ENCODE results near the gene TPM3. TPM values are rescaled to one million over a fixed set of nuclear protein-coding genes. Genes with fewer than 3 reads are reported as not detected.
A peak's percentile ranks its signal among the peaks of the same experiment; 100 is the strongest.
"Not testable (repeated sequence)": the region's sequence is repeated elsewhere in the genome, so short reads cannot be mapped to it uniquely, and the experiment has no call there.

TPM3 gene
- 606 and 719 TPM in 2 replicates for total RNA-seq (2012; rRNA removed)

DNA sequence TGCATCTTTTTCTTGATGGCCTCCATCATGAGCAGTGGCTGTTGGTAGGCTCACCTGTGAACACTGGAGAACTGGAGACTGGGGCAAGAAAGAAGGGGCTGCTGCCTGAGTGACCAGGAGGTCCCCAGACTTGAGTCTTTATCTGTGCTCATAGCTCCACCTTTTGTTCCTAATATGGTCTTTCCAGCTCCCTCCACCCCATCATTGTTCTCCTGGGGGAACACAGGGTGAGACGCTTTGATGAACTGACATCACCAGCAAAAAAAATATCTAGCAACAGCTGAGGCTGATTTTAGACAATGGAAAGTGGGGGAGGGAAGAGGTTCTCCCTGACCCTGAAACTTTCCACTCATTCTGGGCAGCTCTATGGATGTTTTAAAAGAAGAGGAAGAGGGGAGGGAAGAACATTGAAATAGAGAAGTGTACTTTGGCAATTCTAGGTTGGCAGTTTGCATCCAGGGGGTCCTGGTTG is at the start of gene TPM3:
TPM3 (minus strand) TSS at position 111 of the 472 bp plus-strand sequence; CDS start at position 29, 82 bp downstream.
- H3K4me2 ChIP-seq (ENCODE audit: low read length) = peak within 1 kb of the TSS; percentile 32
- peaks cover 33% of the 10 kb centered on the region for H3K27me3 ChIP-seq (ENCODE audit: control insufficient read depth, insufficient read depth, low read length)
- H3K36me3 ChIP-seq (ENCODE audit: insufficient read depth, low read length) = no peaks in the 10 kb centered on the region
- peaks cover 16% of the 10 kb centered on the region for H3K4me1 ChIP-seq (ENCODE audit: control insufficient read depth, insufficient read depth, low read length)
- H3K9ac ChIP-seq (ENCODE audit: low read depth, low read length) = no peak within 1 kb of the TSS
- H3K9me3 ChIP-seq (replicated peaks; ENCODE audit: low read length) = no peaks in the 10 kb centered on the region
- H3K4me3 ChIP-seq (ENCODE audit: low read length) = no peak within 1 kb of the TSS

DNA sequence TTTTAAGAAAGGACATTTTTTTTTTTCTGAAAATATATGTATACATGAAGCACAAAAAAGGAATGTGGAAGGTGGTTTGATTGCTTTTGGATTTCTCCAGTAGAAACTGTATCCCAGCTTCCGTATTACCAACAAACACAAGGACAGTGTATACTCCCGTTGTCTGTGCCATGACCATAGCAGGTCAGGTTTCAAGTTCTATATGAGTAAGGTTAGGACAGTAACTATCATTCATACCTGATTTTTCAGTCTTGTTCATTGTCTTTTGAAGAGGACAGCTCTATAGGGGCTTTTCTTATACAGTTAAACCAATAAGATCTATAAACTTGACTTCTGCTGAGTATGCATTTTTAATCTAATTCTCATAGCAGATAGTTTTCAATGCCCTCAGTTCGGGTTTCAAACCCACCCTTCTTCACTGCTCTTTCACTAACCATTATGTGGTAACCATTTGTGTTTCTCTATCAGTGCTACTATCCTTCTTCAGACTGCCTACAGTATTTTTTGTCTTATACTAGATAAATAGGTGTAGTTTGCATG is 48.5 kb upstream of the TPM3 start:
- H3K27me3 ChIP-seq (ENCODE audit: control insufficient read depth, insufficient read depth, low read length) = no peaks in the 10 kb centered on the region
- no peaks in the 10 kb centered on the region for H3K9me3 ChIP-seq (replicated peaks; ENCODE audit: low read length)
- peaks cover 90% of the 10 kb centered on the region for H3K36me3 ChIP-seq (ENCODE audit: insufficient read depth, low read length)
- H3K4me3 ChIP-seq (ENCODE audit: low read length) = no peak overlapping the region
- H3K4me2 ChIP-seq (ENCODE audit: low read length) = no peak overlapping the region
- no peak overlapping the region for H3K9ac ChIP-seq (ENCODE audit: low read depth, low read length)
- no peaks in the 10 kb centered on the region for H3K4me1 ChIP-seq (ENCODE audit: control insufficient read depth, insufficient read depth, low read length)

DNA sequence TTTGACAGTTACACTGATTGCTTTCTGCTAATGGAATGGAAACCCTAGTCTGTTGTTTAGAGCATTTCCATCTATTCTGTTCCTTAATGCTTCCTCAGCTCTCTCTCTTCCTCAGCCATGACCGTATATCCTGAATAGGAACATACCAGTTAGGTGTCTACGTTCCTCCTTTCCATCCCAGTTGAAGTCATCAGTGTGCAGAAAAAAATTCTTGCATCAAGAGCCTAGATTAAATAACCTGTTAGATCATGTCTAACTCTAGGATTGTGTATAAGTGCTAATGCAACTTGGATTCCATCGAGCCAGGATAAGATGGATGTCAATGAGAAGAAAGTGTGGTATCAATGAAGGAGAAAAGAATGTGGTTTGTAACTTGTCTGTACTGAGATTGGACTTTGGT is 47.6 kb upstream of the TPM3 start:
- Histone ChIP-seq H3K4me3 (ENCODE audit: low read length) (no peak overlapping the region), H3K27me3 (ENCODE audit: control insufficient read depth, insufficient read depth, low read length) (no peaks in the 10 kb centered on the region), H3K36me3 (ENCODE audit: insufficient read depth, low read length) (peaks cover 90% of the 10 kb centered on the region)

DNA sequence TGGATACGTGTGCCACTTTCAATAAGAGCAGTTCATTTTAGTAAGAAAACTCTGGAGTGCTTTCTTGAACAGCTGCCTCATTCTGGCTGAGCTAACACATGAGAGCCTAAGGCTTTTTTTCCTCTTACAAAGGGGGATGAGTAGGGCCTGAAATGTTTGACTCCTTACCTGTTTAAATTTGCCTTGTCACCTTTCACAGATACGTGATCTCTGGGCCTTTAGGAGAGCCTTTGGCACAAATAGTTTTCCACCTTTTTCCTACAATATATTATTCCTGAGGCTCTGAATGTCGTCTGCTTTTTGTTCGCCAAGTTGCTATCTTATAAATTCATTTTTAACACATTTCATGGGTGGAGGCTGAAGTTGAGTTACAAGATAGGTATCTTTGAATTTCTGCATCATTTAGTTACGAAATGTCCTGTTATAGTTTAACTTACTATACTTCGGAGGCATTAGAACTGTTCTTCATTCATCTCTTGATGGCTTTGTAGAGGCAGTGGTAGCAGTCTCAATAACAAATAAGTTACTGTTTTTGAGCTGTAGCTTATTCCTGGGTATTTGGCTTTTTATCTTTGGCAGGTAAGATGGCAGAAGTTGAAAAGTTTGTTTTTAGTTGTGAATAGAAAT is 46.1 kb upstream of the TPM3 start:
- H3K36me3 ChIP-seq (ENCODE audit: insufficient read depth, low read length) = peaks cover 85% of the 10 kb centered on the region
- H3K4me2 ChIP-seq (ENCODE audit: low read length) = no peak overlapping the region
- H3K4me1 ChIP-seq (ENCODE audit: control insufficient read depth, insufficient read depth, low read length) = no peaks in the 10 kb centered on the region
- H3K9ac ChIP-seq (ENCODE audit: low read depth, low read length) = no peak overlapping the region
- no peak overlapping the region for H3K4me3 ChIP-seq (ENCODE audit: low read length)
- H3K27me3 ChIP-seq (ENCODE audit: control insufficient read depth, insufficient read depth, low read length) = no peaks in the 10 kb centered on the region
- no peaks in the 10 kb centered on the region for H3K9me3 ChIP-seq (replicated peaks; ENCODE audit: low read length)

More for the DNA sequence above, 47.6 kb upstream of the TPM3 start:
- Histone ChIP-seq H3K4me1 (ENCODE audit: control insufficient read depth, insufficient read depth, low read length) (no peaks in the 10 kb centered on the region), H3K4me2 (ENCODE audit: low read length) (no peak overlapping the region), H3K9me3 (replicated peaks; ENCODE audit: low read length) (no peaks in the 10 kb centered on the region), H3K9ac (ENCODE audit: low read depth, low read length) (no peak overlapping the region)

DNA sequence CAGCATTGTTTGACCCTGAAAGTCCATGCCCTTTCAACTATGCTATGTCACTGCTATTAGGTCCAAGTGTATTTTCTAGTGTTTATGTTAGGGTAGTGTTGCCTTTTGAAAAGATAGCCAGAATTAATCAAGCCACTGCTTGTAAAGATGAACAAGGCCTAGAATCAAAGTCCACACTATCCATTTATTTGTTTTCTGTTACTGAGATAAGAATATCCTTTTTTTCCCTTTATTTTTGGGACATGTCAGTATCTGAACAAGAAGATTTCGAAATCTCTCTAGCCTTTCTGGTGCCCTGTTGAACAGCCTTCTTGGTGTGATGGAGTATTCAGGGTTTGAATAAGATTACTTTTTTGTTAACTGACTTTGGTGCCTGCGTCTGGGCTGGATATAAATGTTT is 45.5 kb upstream of the TPM3 start:
- no peaks in the 10 kb centered on the region for H3K27me3 ChIP-seq (ENCODE audit: control insufficient read depth, insufficient read depth, low read length)
- H3K4me2 ChIP-seq (ENCODE audit: low read length) = no peak overlapping the region
- H3K9ac ChIP-seq (ENCODE audit: low read depth, low read length) = no peak overlapping the region
- H3K9me3 ChIP-seq (replicated peaks; ENCODE audit: low read length) = no peaks in the 10 kb centered on the region
- H3K4me3 ChIP-seq (ENCODE audit: low read length) = no peak overlapping the region
- peaks cover 85% of the 10 kb centered on the region for H3K36me3 ChIP-seq (ENCODE audit: insufficient read depth, low read length)
- H3K4me1 ChIP-seq (ENCODE audit: control insufficient read depth, insufficient read depth, low read length) = no peaks in the 10 kb centered on the region

DNA sequence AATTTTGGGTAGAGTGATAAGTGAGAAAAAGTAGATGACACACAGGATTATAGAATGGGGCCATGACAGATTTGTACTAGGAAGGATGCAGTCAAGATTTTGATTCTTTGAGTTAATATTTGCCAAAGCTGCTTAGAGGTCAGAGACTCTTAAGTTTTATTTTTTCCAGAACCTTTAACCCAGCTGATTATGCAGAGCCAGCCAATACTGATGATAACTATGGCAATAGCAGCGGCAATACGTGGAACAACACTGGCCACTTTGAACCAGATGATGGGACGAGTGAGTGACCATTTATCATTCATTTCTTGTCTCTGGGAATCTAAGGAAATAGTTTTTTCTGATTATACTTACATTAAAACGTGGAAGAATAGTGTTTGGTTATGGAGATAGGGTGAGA is 45.0 kb upstream of the TPM3 start:
- Histone ChIP-seq H3K4me1 (ENCODE audit: control insufficient read depth, insufficient read depth, low read length) (no peaks in the 10 kb centered on the region), H3K4me2 (ENCODE audit: low read length) (no peak overlapping the region), H3K9ac (ENCODE audit: low read depth, low read length) (no peak overlapping the region), H3K9me3 (replicated peaks; ENCODE audit: low read length) (no peaks in the 10 kb centered on the region), H3K4me3 (ENCODE audit: low read length) (no peak overlapping the region), H3K36me3 (ENCODE audit: insufficient read depth, low read length) (peaks cover 82% of the 10 kb centered on the region), H3K27me3 (ENCODE audit: control insufficient read depth, insufficient read depth, low read length) (no peaks in the 10 kb centered on the region)

DNA sequence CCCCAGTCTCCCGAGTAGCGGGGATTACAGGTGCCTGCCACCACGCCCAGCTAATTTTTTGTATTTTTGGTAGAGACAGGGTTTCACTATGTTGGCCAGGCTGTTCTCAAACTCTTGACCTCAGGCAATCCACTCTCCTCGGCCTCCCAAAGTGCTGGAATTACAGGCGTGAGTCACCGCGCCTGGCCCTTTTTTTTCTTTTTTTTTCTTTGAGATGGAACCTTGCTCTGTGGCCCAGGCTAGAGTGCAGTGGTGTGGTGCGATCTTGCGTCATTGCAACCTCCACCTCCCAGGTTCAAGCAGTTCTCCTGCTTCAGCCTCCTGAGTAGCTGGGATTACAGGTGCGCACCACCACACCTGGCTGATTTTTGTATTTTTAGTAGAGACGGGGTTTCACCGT is 41.2 kb upstream of the TPM3 start:
- H3K36me3 ChIP-seq (ENCODE audit: insufficient read depth, low read length) = peaks cover 88% of the 10 kb centered on the region
- not testable (repeated sequence) for H3K9me3 ChIP-seq (replicated peaks; ENCODE audit: low read length)

DNA sequence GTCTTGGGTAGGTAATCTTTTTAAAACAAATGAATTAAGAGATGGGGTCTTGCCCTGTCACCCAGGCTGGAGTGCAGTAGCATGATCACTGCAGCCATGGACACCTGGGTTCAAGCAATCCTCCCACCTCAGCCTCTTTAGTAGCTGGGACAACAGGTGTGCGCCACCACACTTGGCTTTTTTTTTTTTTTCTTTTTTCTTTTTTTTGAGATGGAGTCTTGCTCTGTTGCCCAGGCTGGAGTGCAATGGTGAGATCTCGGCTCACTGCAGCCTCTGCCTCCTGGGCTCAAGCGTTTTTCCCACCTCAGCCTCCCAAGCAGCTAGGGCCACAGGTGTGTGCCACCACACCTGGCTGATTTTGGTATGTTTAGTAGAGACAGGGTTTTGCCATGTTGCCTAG is 39.2 kb upstream of the TPM3 start:
- not testable (repeated sequence) for H3K9ac ChIP-seq (ENCODE audit: low read depth, low read length); H3K4me3 ChIP-seq (ENCODE audit: low read length); H3K9me3 ChIP-seq (replicated peaks; ENCODE audit: low read length); H3K4me1 ChIP-seq (ENCODE audit: control insufficient read depth, insufficient read depth, low read length); H3K27me3 ChIP-seq (ENCODE audit: control insufficient read depth, insufficient read depth, low read length); H3K4me2 ChIP-seq (ENCODE audit: low read length)
- peaks cover 87% of the 10 kb centered on the region for H3K36me3 ChIP-seq (ENCODE audit: insufficient read depth, low read length)

More for the DNA sequence above, 41.2 kb upstream of the TPM3 start:
- H3K27me3 ChIP-seq (ENCODE audit: control insufficient read depth, insufficient read depth, low read length); H3K4me1 ChIP-seq (ENCODE audit: control insufficient read depth, insufficient read depth, low read length); H3K9ac ChIP-seq (ENCODE audit: low read depth, low read length); H3K4me3 ChIP-seq (ENCODE audit: low read length); H3K4me2 ChIP-seq (ENCODE audit: low read length): not testable (repeated sequence)

DNA sequence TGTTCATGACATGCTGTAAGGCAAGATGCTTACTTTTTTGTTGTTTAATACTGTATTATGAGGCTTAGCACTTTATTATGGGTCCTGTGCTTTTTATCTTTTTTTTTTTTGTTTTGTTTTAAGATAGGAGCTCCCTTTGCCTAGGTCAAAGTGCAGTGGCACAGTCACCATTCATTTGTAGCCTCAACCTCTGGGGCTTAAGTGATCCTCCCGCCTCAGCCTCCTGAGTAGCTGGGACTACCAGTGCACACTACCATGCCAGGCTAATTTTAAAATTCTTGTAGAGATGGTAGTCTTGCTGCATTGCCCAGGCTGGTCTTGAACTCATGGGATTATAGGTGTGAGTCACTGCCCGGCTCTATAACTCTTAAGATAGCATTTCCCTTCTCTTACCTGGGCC is 33.5 kb upstream of the TPM3 start:
- Histone ChIP-seq H3K4me1 (ENCODE audit: control insufficient read depth, insufficient read depth, low read length) (peaks cover 24% of the 10 kb centered on the region), H3K4me3 (ENCODE audit: low read length) (no peak overlapping the region), H3K9ac (ENCODE audit: low read depth, low read length) (no peak overlapping the region), H3K27me3 (ENCODE audit: control insufficient read depth, insufficient read depth, low read length) (no peaks in the 10 kb centered on the region), H3K4me2 (ENCODE audit: low read length) (no peak overlapping the region), H3K9me3 (replicated peaks; ENCODE audit: low read length) (no peaks in the 10 kb centered on the region), H3K36me3 (ENCODE audit: insufficient read depth, low read length) (peaks cover 54% of the 10 kb centered on the region)

DNA sequence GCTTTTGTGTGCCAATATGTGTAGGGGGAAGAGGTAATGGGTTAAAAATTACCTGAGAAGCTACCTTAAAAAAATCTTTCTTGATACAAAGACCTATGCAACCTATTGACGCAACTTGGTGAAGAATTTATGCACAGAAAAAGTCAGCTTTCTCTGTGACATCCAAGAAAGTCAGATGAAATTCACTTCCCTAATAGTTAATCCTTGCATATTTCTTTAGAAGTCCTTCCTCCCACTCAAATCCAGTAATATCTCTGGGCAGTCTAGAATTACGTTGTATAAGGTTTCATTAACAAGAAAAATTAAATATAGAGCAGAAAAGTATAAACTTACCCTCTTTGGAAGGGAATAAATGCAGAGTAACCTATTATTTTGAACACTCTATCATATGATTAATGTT is 31.7 kb upstream of the TPM3 start:
- peaks cover 31% of the 10 kb centered on the region for H3K4me1 ChIP-seq (ENCODE audit: control insufficient read depth, insufficient read depth, low read length)
- no peaks in the 10 kb centered on the region for H3K27me3 ChIP-seq (ENCODE audit: control insufficient read depth, insufficient read depth, low read length)
- peak overlapping the region; percentile 90 for H3K4me2 ChIP-seq (ENCODE audit: low read length)
- H3K4me3 ChIP-seq (ENCODE audit: low read length) = peak overlapping the region; percentile 88
- peaks cover 46% of the 10 kb centered on the region for H3K36me3 ChIP-seq (ENCODE audit: insufficient read depth, low read length)
- H3K9ac ChIP-seq (ENCODE audit: low read depth, low read length) = peak overlapping the region; percentile 14
- no peaks in the 10 kb centered on the region for H3K9me3 ChIP-seq (replicated peaks; ENCODE audit: low read length)

DNA sequence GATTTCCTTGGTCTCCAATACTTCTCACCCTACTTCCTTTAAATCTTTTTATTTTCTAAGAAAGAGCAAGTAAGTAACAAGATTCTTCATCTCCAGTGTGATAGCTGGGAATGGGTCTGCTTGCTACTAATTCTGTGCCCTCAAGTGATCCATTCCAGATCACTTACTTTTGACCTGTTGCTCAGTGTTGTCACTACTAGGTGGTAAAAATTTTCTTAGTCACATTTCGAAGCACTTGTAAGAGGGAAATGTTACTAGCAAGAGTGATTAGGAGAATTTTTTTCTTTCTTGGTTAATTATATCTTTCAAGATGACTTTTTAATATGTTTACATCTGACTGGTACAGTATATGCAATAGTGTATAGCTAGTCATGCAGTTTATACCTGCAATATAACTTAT is 31.0 kb upstream of the TPM3 start:
- Histone ChIP-seq H3K4me1 (ENCODE audit: control insufficient read depth, insufficient read depth, low read length) (peaks cover 35% of the 10 kb centered on the region), H3K9me3 (replicated peaks; ENCODE audit: low read length) (no peaks in the 10 kb centered on the region), H3K4me3 (ENCODE audit: low read length) (peak overlapping the region; percentile 88), H3K36me3 (ENCODE audit: insufficient read depth, low read length) (peaks cover 47% of the 10 kb centered on the region), H3K27me3 (ENCODE audit: control insufficient read depth, insufficient read depth, low read length) (no peaks in the 10 kb centered on the region), H3K4me2 (ENCODE audit: low read length) (peak overlapping the region; percentile 90), H3K9ac (ENCODE audit: low read depth, low read length) (peak overlapping the region; percentile 14)

DNA sequence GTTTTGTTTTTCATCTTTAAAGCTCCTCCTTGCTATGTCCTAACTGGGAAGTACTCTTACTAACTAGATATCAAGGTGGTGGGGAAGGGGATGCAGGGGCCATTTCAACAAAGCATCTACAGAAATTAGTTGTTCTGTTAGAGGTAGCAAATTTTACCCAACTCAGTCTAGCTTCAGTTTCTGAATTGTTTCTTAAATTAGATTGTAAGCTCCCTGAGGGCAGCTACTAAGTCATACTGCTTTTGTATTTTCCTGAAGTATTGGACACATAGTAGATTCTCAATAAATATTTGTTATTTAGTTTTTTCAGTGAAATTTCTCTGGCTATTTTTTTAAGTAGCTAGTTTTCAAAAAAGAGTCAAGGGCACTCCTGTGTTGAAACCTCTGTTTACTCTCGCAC is 30.6 kb upstream of the TPM3 start:
- Histone ChIP-seq H3K27me3 (ENCODE audit: control insufficient read depth, insufficient read depth, low read length) (no peaks in the 10 kb centered on the region), H3K9ac (ENCODE audit: low read depth, low read length) (peak overlapping the region; percentile 95), H3K9me3 (replicated peaks; ENCODE audit: low read length) (no peaks in the 10 kb centered on the region), H3K4me3 (ENCODE audit: low read length) (peak overlapping the region; percentile 88), H3K4me2 (ENCODE audit: low read length) (peak overlapping the region; percentile 90), H3K36me3 (ENCODE audit: insufficient read depth, low read length) (peaks cover 47% of the 10 kb centered on the region), H3K4me1 (ENCODE audit: control insufficient read depth, insufficient read depth, low read length) (peaks cover 35% of the 10 kb centered on the region)

Data from skeletal muscle satellite cell (primary cell).